ENCODE measurements around the gene SLX4IP. TPM values are rescaled to one million over a fixed set of nuclear protein-coding genes. Genes with fewer than 3 reads are reported as not detected.

SLX4IP gene
- polyA plus RNA-seq, 2 of the 4 experiments (the other 2 are of a cell fraction) = 3.4 to 7.5 TPM

GRCh38 chr20:10603378-10603777 lies 168.3 kb downstream of the SLX4IP start (continued):
- TF ChIP-seq HES2 (IDR thresholded peaks at IDR 0.05) = no peak
- no peak for TF ChIP-seq POLR2A (IDR thresholded peaks at IDR 0.05; ENCODE audit: low read length)
- no peak for TF ChIP-seq EP300 (IDR thresholded peaks at IDR 0.05)
- no peak for TF ChIP-seq PHF8 (IDR thresholded peaks at IDR 0.05; ENCODE audit: borderline replicate concordance, low read depth)
- no peak for TF ChIP-seq SREBF2 (IDR thresholded peaks at IDR 0.05)
- TF ChIP-seq FOSB (CRISPR knock-in tag; IDR thresholded peaks at IDR 0.05) = no peak

- FAIRE-seq = peak; percentile 99
- 7% methylated on average over 8 of the region's 8 CpGs for WGBS (ENCODE audit: missing lambda C conversion rate)
- Histone ChIP-seq H3K4me3 (no peak overlapping the region), H3K4me2 (peak overlapping the region; percentile 71), H3K9me3 (no peaks in the 10 kb centered on the region), H3K27ac (peak overlapping the region; percentile 65 to 79), H3K4me1 (peaks cover 37% of the 10 kb centered on the region)
- POLR2A ChIA-PET = interaction anchor here (0.8 kb wide), 1 partner anchor 67 kb away, joined by 3 read pairs; no protein-coding TSS in a partner anchor
- CTCF ChIA-PET = interaction anchor here (0.8 to 2.7 kb wide), 8 partner anchors 31 to 601 kb away, joined by 3 to 12 read pairs (median 6); partner anchors contain the start of gene JAG1
- peak; percentile 85 to 86 for DNase-seq (ENCODE audit: low read depth in 1 of 2, low spot score in 1 of 2)
- ATAC-seq = peak; percentile 94 to 95
- no peak for TF ChIP-seq ZFP36 (IDR thresholded peaks at IDR 0.05; ENCODE audit: borderline replicate concordance, partially characterized antibody)
- TF ChIP-seq MAZ (IDR thresholded peaks at IDR 0.05; ENCODE audit: borderline replicate concordance, low read depth, low read length) = no peak
- TF ChIP-seq USF2 (IDR thresholded peaks at IDR 0.05) = no peak
- TF ChIP-seq BHLHE40 (IDR thresholded peaks at IDR 0.05; ENCODE audit: low read depth, low read length) = no peak
- TF ChIP-seq FOSL2 (IDR thresholded peaks at IDR 0.05) = peak; percentile 90
- TF ChIP-seq FOSL2 (CRISPR knock-in tag; IDR thresholded peaks at IDR 0.05) = peak; percentile 88
- TF ChIP-seq ZC3H11A (IDR thresholded peaks at IDR 0.05) = no peak
- TF ChIP-seq CEBPB (IDR thresholded peaks at IDR 0.05) = peak; percentile 97 to 99
- peak; percentile 52; the same call in 1 of the 2 replicates for TF ChIP-seq HES2 (IDR thresholded peaks at IDR 0.05)
- TF ChIP-seq JUNB (IDR thresholded peaks at IDR 0.05) = peak; percentile 88
- TF ChIP-seq TP53 (CRISPR knock-in tag; IDR thresholded peaks at IDR 0.05) = no peak
- TF ChIP-seq EHF (CRISPR knock-in tag; IDR thresholded peaks at IDR 0.05) = no peak
- no peak for TF ChIP-seq KDM5A (IDR thresholded peaks at IDR 0.05)
- peak; percentile 96 for TF ChIP-seq MAX (IDR thresholded peaks at IDR 0.05)
- TF ChIP-seq RAD21 (conservative IDR thresholded peaks at IDR 0.05 in 1 of 2, IDR thresholded peaks at IDR 0.05 in 1 of 2) = peak; percentile 34 to 35; a peak in 2 of 5 replicates
- TF ChIP-seq NFE2L2 (conservative IDR thresholded peaks at IDR 0.05; ENCODE audit: low read length) = no peak
- TF ChIP-seq FOSB (CRISPR knock-in tag; IDR thresholded peaks at IDR 0.05) = no peak
- no peak for TF ChIP-seq HOXB5 (CRISPR knock-in tag; IDR thresholded peaks at IDR 0.05)
- 0 out of 2 replicates have a peak, but pooled peaks have one; percentile 19 for TF ChIP-seq E2F6 (IDR thresholded peaks at IDR 0.05; ENCODE audit: borderline replicate concordance, low read depth)
- TF ChIP-seq JUN (IDR thresholded peaks at IDR 0.05) = peak; percentile 77 to 80; a peak in 4 of 5 replicates
- 0 out of 3 replicates have a peak, but pooled peaks have one; percentile 46 for TF ChIP-seq BCL3 (IDR thresholded peaks at IDR 0.05)
- TF ChIP-seq EP300 (IDR thresholded peaks at IDR 0.05) = peak in 1 of 2 experiments; percentile 47; a peak in 2 of 5 replicates
- peak; percentile 74 for TF ChIP-seq GATA3 (IDR thresholded peaks at IDR 0.05; ENCODE audit: borderline replicate concordance)
- no peak for TF ChIP-seq FOXS1 (CRISPR knock-in tag; IDR thresholded peaks at IDR 0.05)
- peak; percentile 94 for TF ChIP-seq MYC (IDR thresholded peaks at IDR 0.05; ENCODE audit: borderline replicate concordance, low read length)
- no peak for TF ChIP-seq SREBF2 (IDR thresholded peaks at IDR 0.05)
- TF ChIP-seq PBX3 (IDR thresholded peaks at IDR 0.05) = 0 out of 2 replicates have a peak, but pooled peaks have one; percentile 56
These were observed 169.1 kb downstream of the SLX4IP start for GRCh38 chr20:10603971-10604864.
